Endothelial cell of umbilical vein (primary cell): Measurements from ENCODE around the gene TMEM59. TPM values are rescaled to one million over a fixed set of nuclear protein-coding genes. Genes with fewer than 3 reads are reported as not detected.

Source experiments
- BruUV-seq: library from RNA; stranded (reverse); fragments of 400-500 nt; replicated peaks from 2 replicates; lab custom pipeline; 2021; lab: Mats Ljungman, UMichigan
- CTCF ChIA-PET: fragments of 300-600, 350-600 bp; sonication (Branson Sonifier 250); formaldehyde crosslinking; loops from one replicate; lab custom pipeline; 2021; ENCODE audit warnings: antibody characterized with exemption, inconsistent platforms; lab: Charles Lee
- POLR2A ChIA-PET: fragments of 300-600, 350-600 bp; sonication (Branson Sonifier 250); formaldehyde crosslinking; loops from one replicate; lab custom pipeline; 2021; ENCODE audit warnings: antibody characterized with exemption, inconsistent platforms; lab: Charles Lee
- DNase-seq: peaks from one replicate; pipeline ENCODE4 v3.0.0-alpha.2; 2011; ENCODE audit warnings: low read depth, low spot score
- FAIRE-seq: peaks from 2 replicates; lab custom pipeline; 2011; peaks lifted over from hg19 to GRCh38; lab: Jason Lieb, UNC
- H2AFZ ChIP-seq: 2 replicates; pipeline ENCODE4 v1.6.0; 2012; ENCODE audit warnings: low read depth, low read length, control low read depth, inconsistent platforms
- H3K27ac ChIP-seq: 2 replicates; pipeline ENCODE4 v1.5.1; 2011; ENCODE audit warnings: low read depth, mild to moderate bottlenecking, control low read depth, low read length, moderate library complexity; ENCODE audit not compliant: insufficient read depth
- H3K27me3 ChIP-seq, 2 experiments: 2 replicates each; pipeline versions ENCODE4 v1.6.0 to v1.6.1; 2011; ENCODE audit warnings: low read length in 2 of 2, mixed read lengths in 1 of 2; ENCODE audit not compliant: control insufficient read depth in 2 of 2, insufficient read depth in 2 of 2
- H3K36me3 ChIP-seq, 2 experiments: 2 replicates in 1 of 2; 3 replicates in 1 of 2; pipeline ENCODE4 v1.5.1; 2011; ENCODE audit warnings: low read length in 2 of 2, mild to moderate bottlenecking in 1 of 2, moderate library complexity in 1 of 2; ENCODE audit not compliant: control insufficient read depth in 2 of 2, insufficient read depth in 2 of 2; ENCODE audit errors: extremely low read depth in 1 of 2
- H3K4me1 ChIP-seq: 3 replicates; pipeline ENCODE4 v1.5.1; 2011; ENCODE audit warnings: mild to moderate bottlenecking, low read length; ENCODE audit not compliant: control insufficient read depth, insufficient read depth; ENCODE audit errors: extremely low read depth
- H3K4me2 ChIP-seq: 2 replicates; pipeline ENCODE4 v1.6.1; 2011; ENCODE audit warnings: low read length, control low read depth, mixed read lengths; ENCODE audit not compliant: insufficient read depth
- H3K4me3 ChIP-seq, 3 experiments: fragments of 200-600 bp in 1 of 3; sonication (generic), shearing (Covaris generic) in 1 of 3; replicated peaks in 1 of 3; 2 replicates each; pipeline ENCODE4 v1.5.1; 2011 to 2016; ENCODE audit warnings: control low read depth in 3 of 3, low read length in 3 of 3, mild to moderate bottlenecking in 2 of 3, inconsistent platforms in 1 of 3, low read depth in 1 of 3, moderate library complexity in 1 of 3; ENCODE audit not compliant: insufficient read depth in 1 of 3
- H3K79me2 ChIP-seq: 2 replicates; pipeline ENCODE4 v1.6.0; 2012; ENCODE audit warnings: low read length, inconsistent platforms; ENCODE audit not compliant: control insufficient read depth, insufficient read depth
- H3K9ac ChIP-seq: replicated peaks from 2 replicates; pipeline ENCODE3; 2011; ENCODE audit warnings: low read length, control low read depth; ENCODE audit not compliant: insufficient read depth; ENCODE audit errors: extremely low read depth
- H3K9me1 ChIP-seq: replicated peaks from 3 replicates; pipeline ENCODE4 v1.6.0; 2011; ENCODE audit warnings: mild to moderate bottlenecking, low read length; ENCODE audit not compliant: control insufficient read depth, insufficient read depth; ENCODE audit errors: extremely low read depth
- H3K9me3 ChIP-seq: replicated peaks from 2 replicates; pipeline ENCODE4 v1.5.1; 2012; ENCODE audit warnings: low read length, inconsistent platforms; ENCODE audit not compliant: control insufficient read depth, insufficient read depth
- H4K20me1 ChIP-seq: replicated peaks from 2 replicates; pipeline ENCODE3; 2011; ENCODE audit warnings: mild to moderate bottlenecking, low read length; ENCODE audit not compliant: control insufficient read depth, insufficient read depth; ENCODE audit errors: extremely low read depth
- EZH2 ChIP-seq: IDR thresholded peaks from 2 replicates; pipeline ENCODE4 v1.6.1; 2012; ENCODE audit warnings: borderline replicate concordance, low read depth, mild to moderate bottlenecking, moderate library complexity, low read length, inconsistent platforms; ENCODE audit not compliant: severe bottlenecking
- FOS ChIP-seq: IDR thresholded peaks from 2 replicates; pipeline ENCODE4 v1.6.1; 2011; ENCODE audit warnings: mild to moderate bottlenecking, low read length, moderate library complexity, borderline replicate concordance; ENCODE audit not compliant: insufficient read depth
- GATA2 ChIP-seq: IDR thresholded peaks from 2 replicates; pipeline ENCODE4 v1.7.0; 2011; ENCODE audit warnings: low read depth, mild to moderate bottlenecking, moderate library complexity, mixed read lengths, low read length; ENCODE audit not compliant: insufficient read length, insufficient read depth
- JUN ChIP-seq: IDR thresholded peaks from 2 replicates; pipeline ENCODE4 v1.6.1; 2011; ENCODE audit warnings: borderline replicate concordance, low read depth; ENCODE audit not compliant: insufficient read length, insufficient read depth
- MYC ChIP-seq: IDR thresholded peaks from one replicate; pipeline ENCODE4 v1.6.1; 2011; ENCODE audit warnings: mild to moderate bottlenecking, low read depth, low read length
- POLR2A ChIP-seq: IDR thresholded peaks from 2 replicates; pipeline ENCODE4 v1.6.1; 2012; ENCODE audit warnings: low read depth, mild to moderate bottlenecking, control low read depth, low read length
- POLR2AphosphoS5 ChIP-seq: IDR thresholded peaks from 2 replicates; pipeline ENCODE4 v1.6.1; 2012; ENCODE audit warnings: low read depth, mild to moderate bottlenecking, control low read depth, low read length, moderate library complexity; ENCODE audit not compliant: insufficient read depth
- dilution Hi-C: fragments of 300-500 bp; cut with MboI; formaldehyde crosslinking; loops from one replicate; pipeline ENCODE4 v1.15.0; 2019; ENCODE audit warnings: low sequenced_read_pairs; ENCODE audit not compliant: extremely low pct_ligation_motif_present
- intact Hi-C: fragments of 100-400 bp; cut with micrococcal nuclease; formaldehyde crosslinking; loops from one replicate; pipeline ENCODE4 v1.10.0; 2022
- polyA plus RNA-seq, 4 experiments: library from polyadenylated mRNA; depleted of rRNA in 3 of 4; stranded (reverse) in 3 of 4; unstranded in 1 of 4; fragments of >200 nt; gene quantifications; 2 replicates each; pipeline versions ENCODE4 v1.2.1 to v1.2.3, GENCODE V29; 2011 to 2012; ENCODE audit warnings: missing spikeins in 1 of 4
- total RNA-seq: library from RNA; stranded (reverse); gene quantifications from 2 replicates; pipeline ENCODE4 v1.2.3, GENCODE V29; 2021
- TF ChIP-seq, protein P1 (sequence below): IDR thresholded peaks from 2 replicates; pipeline ENCODE4 v1.6.1; 2011; ENCODE audit not compliant: insufficient read depth, insufficient read length
- TF ChIP-seq, protein P2 (sequence below), 2 donors: IDR thresholded peaks; 1 replicate in 1 of 2; 2 replicates in 1 of 2; pipeline ENCODE4 v1.5.1; 2011; ENCODE audit warnings: low read length in 2 of 2, mild to moderate bottlenecking in 2 of 2, moderate library complexity in 2 of 2, control low read depth in 1 of 2, inconsistent platforms in 1 of 2, low read depth in 1 of 2; ENCODE audit not compliant: insufficient read depth in 1 of 2; ENCODE audit errors: extremely low read depth in 1 of 2

The TMEM59 gene
- total and polyA plus RNA-seq, 2 donors (not counting 3 experiments of a cell fraction or from before 2014, with no cell fraction given): 196 to 281 TPM

GRCh38 chr1:54009406-54009805 lies 43.6 kb downstream of the TMEM59 start:
- TF ChIP-seq MYC: no peak
- no peak for TF ChIP-seq POLR2AphosphoS5
- no peak for TF ChIP-seq EZH2
- TF ChIP-seq, protein P1, sequence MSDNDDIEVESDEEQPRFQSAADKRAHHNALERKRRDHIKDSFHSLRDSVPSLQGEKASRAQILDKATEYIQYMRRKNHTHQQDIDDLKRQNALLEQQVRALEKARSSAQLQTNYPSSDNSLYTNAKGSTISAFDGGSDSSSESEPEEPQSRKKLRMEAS: no peak
- TF ChIP-seq JUN: no peak
- no peak for TF ChIP-seq POLR2A
- TF ChIP-seq FOS: no peak
- TF ChIP-seq, protein P2, sequence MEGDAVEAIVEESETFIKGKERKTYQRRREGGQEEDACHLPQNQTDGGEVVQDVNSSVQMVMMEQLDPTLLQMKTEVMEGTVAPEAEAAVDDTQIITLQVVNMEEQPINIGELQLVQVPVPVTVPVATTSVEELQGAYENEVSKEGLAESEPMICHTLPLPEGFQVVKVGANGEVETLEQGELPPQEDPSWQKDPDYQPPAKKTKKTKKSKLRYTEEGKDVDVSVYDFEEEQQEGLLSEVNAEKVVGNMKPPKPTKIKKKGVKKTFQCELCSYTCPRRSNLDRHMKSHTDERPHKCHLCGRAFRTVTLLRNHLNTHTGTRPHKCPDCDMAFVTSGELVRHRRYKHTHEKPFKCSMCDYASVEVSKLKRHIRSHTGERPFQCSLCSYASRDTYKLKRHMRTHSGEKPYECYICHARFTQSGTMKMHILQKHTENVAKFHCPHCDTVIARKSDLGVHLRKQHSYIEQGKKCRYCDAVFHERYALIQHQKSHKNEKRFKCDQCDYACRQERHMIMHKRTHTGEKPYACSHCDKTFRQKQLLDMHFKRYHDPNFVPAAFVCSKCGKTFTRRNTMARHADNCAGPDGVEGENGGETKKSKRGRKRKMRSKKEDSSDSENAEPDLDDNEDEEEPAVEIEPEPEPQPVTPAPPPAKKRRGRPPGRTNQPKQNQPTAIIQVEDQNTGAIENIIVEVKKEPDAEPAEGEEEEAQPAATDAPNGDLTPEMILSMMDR (IDR thresholded peaks at IDR 0.05; ENCODE audit: extremely low read depth in 1 of 2, insufficient read depth in 1 of 2, low read depth in 1 of 2, low read length in 2 of 2): no peak
- no peak for TF ChIP-seq GATA2
- dilution Hi-C loops: no loop called here
- FAIRE-seq: no peak

More at GRCh38 chr1:54009406-54009805, 43.6 kb downstream of the TMEM59 start:
- CTCF ChIA-PET: no interaction called here
- H3K9me1 ChIP-seq: no peaks in the 10 kb centered on the region
- H4K20me1 ChIP-seq: no peaks in the 10 kb centered on the region
- H3K27ac ChIP-seq: no peak overlapping the region
- no peaks in the 10 kb centered on the region for H3K36me3 ChIP-seq
- H3K4me3 ChIP-seq: no peak overlapping the region
- no peak for DNase-seq
- intact Hi-C loops: no loop called here
- H3K9me3 ChIP-seq: no peaks in the 10 kb centered on the region
- POLR2A ChIA-PET: no interaction called here
- H3K27me3 ChIP-seq: peaks cover 0 to 5% of the 10 kb centered on the region in 2 experiments
- H2AFZ ChIP-seq: no peak overlapping the region
- no peak overlapping the region for H3K4me2 ChIP-seq
- no TSS peak for BruUV-seq
- H3K79me2 ChIP-seq: no peaks in the 10 kb centered on the region
- no peaks in the 10 kb centered on the region for H3K4me1 ChIP-seq
- no peak overlapping the region for H3K9ac ChIP-seq
